Gastroesophageal sphincter (tissue), 3 donors: Measurements from ENCODE around the gene CCDC85C.

Source experiments
- CTCF ChIP-seq, 4 experiments: fragments of 200-600 bp in 2 of 4; fragments of 450-650 bp in 2 of 4; sonication (generic) in 1 of 4; IDR thresholded peaks; one replicate each; pipeline ENCODE4 v1.5.1; 2017 to 2019; ENCODE audit warnings: antibody characterized with exemption in 4 of 4, mild to moderate bottlenecking in 2 of 4, moderate library complexity in 2 of 4
- EP300 ChIP-seq: sonication (generic); formaldehyde crosslinking; IDR thresholded peaks from one replicate; pipeline ENCODE4 v1.6.1; 2017; ENCODE audit warnings: antibody characterized with exemption, mild to moderate bottlenecking
- POLR2A ChIP-seq, 2 donors: fragments of 450-650 bp; IDR thresholded peaks; one replicate each; pipeline ENCODE4 v1.6.1; 2017; ENCODE audit warnings: antibody characterized with exemption in 2 of 2, mild to moderate bottlenecking in 2 of 2, moderate library complexity in 1 of 2

GRCh38 chr14:99630202-99630601, 26.2 kb upstream of the CCDC85C start:
- no peak for TF ChIP-seq CTCF (IDR thresholded peaks at IDR 0.05)
- TF ChIP-seq EP300 = no peak
- TF ChIP-seq POLR2A (IDR thresholded peaks at IDR 0.05) = no peak
